CD4-positive, alpha-beta T cell (primary cell): ENCODE results near the gene PRICKLE4. TPM values are rescaled to one million over a fixed set of nuclear protein-coding genes. Genes with fewer than 3 reads are reported as not detected.

Experiments
- ATAC-seq: fragments of 200-7000 bp; cut with Tn5 transposase; one replicate; pipeline ENCODE4 v1.10.0; 2022; ENCODE audit warnings: mild to moderate bottlenecking; ENCODE audit not compliant: poor library complexity
- CTCF ChIA-PET: fragments of 350-600 bp; sonication (Branson Sonifier 250); formaldehyde crosslinking; loops from one replicate; lab custom pipeline; 2021; ENCODE audit warnings: antibody characterized with exemption, inconsistent platforms; lab: Charles Lee
- POLR2A ChIA-PET: fragments of 350-600 bp; sonication (Branson Sonifier 250); formaldehyde crosslinking; loops from one replicate; lab custom pipeline; 2021; ENCODE audit warnings: antibody characterized with exemption, inconsistent platforms; lab: Charles Lee
- DNase-seq, 14 experiments: peaks; one replicate each; pipeline ENCODE4 v3.0.0-alpha.2; 2013 to 2020; ENCODE audit warnings: mixed read lengths in 2 of 14
- H3K27ac ChIP-seq, 2 donors: one replicate each; pipeline versions ENCODE4 v1.5.1 to v1.7.0; 2013; ENCODE audit warnings: low read length in 2 of 2, low read depth in 1 of 2, mild to moderate bottlenecking in 1 of 2
- H3K27me3 ChIP-seq, 2 experiments: 1 replicate in 1 of 2; 2 replicates in 1 of 2; pipeline versions ENCODE4 v1.6.1 to v1.7.0; 2013; ENCODE audit warnings: low read length in 2 of 2, control low read depth in 1 of 2, mild to moderate bottlenecking in 1 of 2, moderate library complexity in 1 of 2; ENCODE audit not compliant: insufficient read depth in 2 of 2, control insufficient read depth in 1 of 2
- H3K36me3 ChIP-seq: one replicate; pipeline ENCODE4 v1.6.1; 2013; ENCODE audit warnings: low read length, control low read depth; ENCODE audit not compliant: insufficient read depth
- H3K4me1 ChIP-seq: one replicate; pipeline ENCODE4 v1.6.1; 2013; ENCODE audit warnings: low read length, control low read depth; ENCODE audit not compliant: insufficient read depth
- H3K4me3 ChIP-seq: one replicate; pipeline ENCODE4 v1.5.1; 2013; ENCODE audit warnings: mild to moderate bottlenecking, low read length, moderate library complexity
- H3K9me3 ChIP-seq, 2 experiments: 1 replicate in 1 of 2; 2 replicates in 1 of 2; pipeline versions ENCODE4 v1.6.1 to v1.7.0; 2013; ENCODE audit warnings: low read length in 2 of 2, mild to moderate bottlenecking in 2 of 2, control low read depth in 1 of 2, moderate library complexity in 1 of 2; ENCODE audit not compliant: control insufficient read depth in 1 of 2, insufficient read depth in 1 of 2
- H3K27ac Mint-ChIP-seq: one replicate; pipeline ENCODE4 v1.8.0; 2020; ENCODE audit warnings: mixed read lengths
- H3K27me3 Mint-ChIP-seq: one replicate; pipeline ENCODE4 v1.8.0; 2021; ENCODE audit warnings: mixed read lengths
- H3K36me3 Mint-ChIP-seq: one replicate; pipeline ENCODE4 v1.8.0; 2021; ENCODE audit warnings: low read depth, mixed read lengths
- H3K4me1 Mint-ChIP-seq: one replicate; pipeline ENCODE4 v1.8.0; 2021; ENCODE audit warnings: low read depth, mixed read lengths
- H3K4me3 Mint-ChIP-seq: one replicate; pipeline ENCODE4 v1.8.0; 2020; ENCODE audit warnings: mild to moderate bottlenecking, mixed read lengths
- H3K9me3 Mint-ChIP-seq: one replicate; pipeline ENCODE4 v1.8.0; 2020; ENCODE audit warnings: mixed read lengths
- CTCF ChIP-seq: fragments of 200-600 bp; IDR thresholded peaks from one replicate; pipeline ENCODE4 v1.8.0; 2022; ENCODE audit warnings: antibody characterized with exemption, mild to moderate bottlenecking
- intact Hi-C, 2 experiments: fragments of 100-400 bp; cut with DNase I in 1 of 2; cut with micrococcal nuclease in 1 of 2; formaldehyde crosslinking; loops; one replicate each; pipeline versions ENCODE4 v1.15.1 to v1.9.0; 2023 to 2025; cut with DNase I, micrococcal nuclease
- total RNA-seq, 174 experiments: library from RNA in 2 of 174; stranded (reverse) in 2 of 174; gene quantifications; one replicate each; pipeline ENCODE4 v1.2.3 and lab custom pipeline; 2021 to 2026

Gene PRICKLE4
- total RNA-seq, 2 experiments from 2014 or later, result not detected

- no peaks in the 10 kb centered on the region for H3K4me1 Mint-ChIP-seq
- no peak for DNase-seq
- no peak overlapping the region for H3K4me3 Mint-ChIP-seq
- intact Hi-C loops, result no loop called here
- Histone ChIP-seq H3K4me3 (no peak overlapping the region), H3K27ac (no peak overlapping the region), H3K36me3 (peaks cover 23% of the 10 kb centered on the region), H3K27me3 (no peaks in the 10 kb centered on the region), H3K4me1 (no peaks in the 10 kb centered on the region), H3K9me3 (no peaks in the 10 kb centered on the region)
- CTCF ChIA-PET, result no interaction called here
- POLR2A ChIA-PET, result no interaction called here
- H3K36me3 Mint-ChIP-seq, result peaks cover 41% of the 10 kb centered on the region
- H3K27me3 Mint-ChIP-seq, result no peaks in the 10 kb centered on the region
- no peaks in the 10 kb centered on the region for H3K9me3 Mint-ChIP-seq
- no peak for ATAC-seq
- no peak for TF ChIP-seq CTCF
- H3K27ac Mint-ChIP-seq, result no peak overlapping the region
Observed at GRCh38 chr6:41796474-41796873, 15.9 kb downstream of the PRICKLE4 start.

- H3K27me3 ChIP-seq, result no peaks in the 10 kb centered on the region
- peaks cover 19% of the 10 kb centered on the region for H3K36me3 Mint-ChIP-seq
- H3K27ac ChIP-seq, result no peak overlapping the region
- ChIA-PET CTCF (no interaction called here), POLR2A (interaction anchor here (0.6 kb wide), 1 partner anchor 11 kb away, joined by 6 read pairs; the partner anchor contains the start of gene TOMM6)
- H3K27me3 Mint-ChIP-seq, result no peaks in the 10 kb centered on the region
- H3K9me3 Mint-ChIP-seq, result no peaks in the 10 kb centered on the region
- no peak overlapping the region for H3K4me3 Mint-ChIP-seq
- H3K4me1 ChIP-seq, result no peaks in the 10 kb centered on the region
- ATAC-seq, result no peak
- intact Hi-C loops, result no loop called here
- no peak for DNase-seq
- no peak for TF ChIP-seq CTCF
- H3K4me3 ChIP-seq, result no peak overlapping the region
- no peak overlapping the region for H3K27ac Mint-ChIP-seq
- peaks cover 9% of the 10 kb centered on the region for H3K36me3 ChIP-seq
- no peaks in the 10 kb centered on the region for H3K4me1 Mint-ChIP-seq
- no peaks in the 10 kb centered on the region for H3K9me3 ChIP-seq
Observed at GRCh38 chr6:41798901-41799558, 18.4 kb downstream of the PRICKLE4 start.

GRCh38 chr6:41799559-41799911, 19.0 kb downstream of the PRICKLE4 start:
- Histone ChIP-seq H3K4me3 (no peak overlapping the region), H3K4me1 (no peaks in the 10 kb centered on the region), H3K9me3 (no peaks in the 10 kb centered on the region), H3K27me3 (no peaks in the 10 kb centered on the region), H3K27ac (no peak overlapping the region), H3K36me3 (peaks cover 9% of the 10 kb centered on the region)
- intact Hi-C loops, result no loop called here
- Mint-ChIP-seq H3K4me1 (no peaks in the 10 kb centered on the region), H3K27me3 (no peaks in the 10 kb centered on the region), H3K4me3 (no peak overlapping the region), H3K36me3 (peaks cover 17% of the 10 kb centered on the region), H3K9me3 (no peaks in the 10 kb centered on the region), H3K27ac (no peak overlapping the region)
- no peak for ATAC-seq
- TF ChIP-seq CTCF, result no peak
- DNase-seq, result no peak
- POLR2A ChIA-PET, result interaction anchor here (0.6 kb wide), 1 partner anchor 12 kb away, joined by 6 read pairs; the partner anchor contains the start of gene TOMM6
- CTCF ChIA-PET, result no interaction called here
